ENCODE results near the gene TC2N.
A peak's percentile ranks its signal among the peaks of the same experiment; 100 is the strongest.

TC2N gene

GRCh38 chr14:91867316-91867988 is at the start of gene TC2N:
TSS of gene TC2N (minus strand) at chr14:91867536. CDS start at chr14:91813769, 53,767 bp downstream.
- H3K27ac Mint-ChIP-seq (ENCODE audit: low read depth), result peak within 1 kb of the TSS; percentile 93
- peak in 1 of 2 donors; percentile 67 for DNase-seq (ENCODE audit: low spot score in 2 of 2)

GRCh38 chr14:91912035-91912434 is 44.7 kb upstream of the TC2N start:
- Mint-ChIP-seq H3K9me3 (no peaks in the 10 kb centered on the region), H3K4me3 (no peak overlapping the region), H3K27me3 (no peaks in the 10 kb centered on the region), H3K27ac (ENCODE audit: low read depth) (no peak overlapping the region), H3K4me1 (peaks cover 29% of the 10 kb centered on the region), H3K36me3 (ENCODE audit: insufficient read depth) (no peaks in the 10 kb centered on the region)
- ATAC-seq (replicated peaks; ENCODE audit: extremely low read depth, poor library complexity, severe bottlenecking) (no peak), DNase-seq (ENCODE audit: low spot score in 2 of 2) (no peak)

More at GRCh38 chr14:91867316-91867988, at the start of gene TC2N:
- Mint-ChIP-seq H3K27me3 (no peaks in the 10 kb centered on the region), H3K4me3 (peak within 1 kb of the TSS; percentile 95), H3K4me1 (peaks cover 77% of the 10 kb centered on the region), H3K36me3 (ENCODE audit: insufficient read depth) (peaks cover 37% of the 10 kb centered on the region), H3K9me3 (no peaks in the 10 kb centered on the region)
- peak; percentile 70 for ATAC-seq (replicated peaks; ENCODE audit: extremely low read depth, poor library complexity, severe bottlenecking)

GRCh38 chr14:91911474-91912032 is 44.2 kb upstream of the TC2N start:
- DNase-seq (ENCODE audit: low spot score in 2 of 2), result peak in 1 of 2 donors; percentile 26
- no peaks in the 10 kb centered on the region for H3K9me3 Mint-ChIP-seq
- H3K4me3 Mint-ChIP-seq, result no peak overlapping the region
- H3K27ac Mint-ChIP-seq (ENCODE audit: low read depth), result no peak overlapping the region
- H3K36me3 Mint-ChIP-seq (ENCODE audit: insufficient read depth), result no peaks in the 10 kb centered on the region
- no peaks in the 10 kb centered on the region for H3K27me3 Mint-ChIP-seq
- H3K4me1 Mint-ChIP-seq, result peaks cover 30% of the 10 kb centered on the region
- ATAC-seq (replicated peaks; ENCODE audit: extremely low read depth, poor library complexity, severe bottlenecking), result peak; percentile 82

- no peak overlapping the region for H3K27ac Mint-ChIP-seq (ENCODE audit: low read depth)
- no peak for DNase-seq (ENCODE audit: low spot score in 2 of 2)
- ATAC-seq (replicated peaks; ENCODE audit: extremely low read depth, poor library complexity, severe bottlenecking), result no peak
- H3K36me3 Mint-ChIP-seq (ENCODE audit: insufficient read depth), result no peaks in the 10 kb centered on the region
- no peaks in the 10 kb centered on the region for H3K9me3 Mint-ChIP-seq
- no peak overlapping the region for H3K4me3 Mint-ChIP-seq
- no peaks in the 10 kb centered on the region for H3K27me3 Mint-ChIP-seq
- H3K4me1 Mint-ChIP-seq, result peaks cover 30% of the 10 kb centered on the region
Measured at GRCh38 chr14:91910196-91910595, 42.9 kb upstream of the TC2N start.

- DNase-seq (ENCODE audit: low spot score in 2 of 2) (no peak), ATAC-seq (replicated peaks; ENCODE audit: extremely low read depth, poor library complexity, severe bottlenecking) (no peak)
- no peaks in the 10 kb centered on the region for H3K9me3 Mint-ChIP-seq
- H3K27ac Mint-ChIP-seq (ENCODE audit: low read depth), result no peak overlapping the region
- H3K4me1 Mint-ChIP-seq, result peaks cover 33% of the 10 kb centered on the region
- no peaks in the 10 kb centered on the region for H3K27me3 Mint-ChIP-seq
- H3K36me3 Mint-ChIP-seq (ENCODE audit: insufficient read depth), result no peaks in the 10 kb centered on the region
- no peak overlapping the region for H3K4me3 Mint-ChIP-seq
Measured at GRCh38 chr14:91906374-91906773, 39.0 kb upstream of the TC2N start.

- Mint-ChIP-seq H3K9me3 (no peaks in the 10 kb centered on the region), H3K4me3 (no peak overlapping the region), H3K4me1 (peaks cover 22% of the 10 kb centered on the region), H3K27ac (ENCODE audit: low read depth) (no peak overlapping the region), H3K36me3 (ENCODE audit: insufficient read depth) (no peaks in the 10 kb centered on the region), H3K27me3 (no peaks in the 10 kb centered on the region)
- no peak for ATAC-seq (replicated peaks; ENCODE audit: extremely low read depth, poor library complexity, severe bottlenecking)
- no peak for DNase-seq (ENCODE audit: low spot score in 2 of 2)
Measured at GRCh38 chr14:91904956-91905645, 37.8 kb upstream of the TC2N start.

- H3K27ac Mint-ChIP-seq (ENCODE audit: low read depth), result no peak overlapping the region
- ATAC-seq (replicated peaks; ENCODE audit: extremely low read depth, poor library complexity, severe bottlenecking), result no peak
- DNase-seq (ENCODE audit: low spot score in 2 of 2), result no peak
- H3K9me3 Mint-ChIP-seq, result no peaks in the 10 kb centered on the region
- H3K4me3 Mint-ChIP-seq, result no peak overlapping the region
- peaks cover 24% of the 10 kb centered on the region for H3K4me1 Mint-ChIP-seq
- H3K36me3 Mint-ChIP-seq (ENCODE audit: insufficient read depth), result no peaks in the 10 kb centered on the region
- H3K27me3 Mint-ChIP-seq, result no peaks in the 10 kb centered on the region
Measured at GRCh38 chr14:91904483-91904882, 37.1 kb upstream of the TC2N start.

GRCh38 chr14:91903070-91903469 is 35.7 kb upstream of the TC2N start:
- DNase-seq (ENCODE audit: low spot score in 2 of 2), result no peak
- ATAC-seq (replicated peaks; ENCODE audit: extremely low read depth, poor library complexity, severe bottlenecking), result no peak
- Mint-ChIP-seq H3K4me1 (peaks cover 24% of the 10 kb centered on the region), H3K27ac (ENCODE audit: low read depth) (no peak overlapping the region), H3K36me3 (ENCODE audit: insufficient read depth) (no peaks in the 10 kb centered on the region), H3K9me3 (no peaks in the 10 kb centered on the region), H3K4me3 (no peak overlapping the region), H3K27me3 (no peaks in the 10 kb centered on the region)

GRCh38 chr14:91902336-91902735 is 35.0 kb upstream of the TC2N start:
- Mint-ChIP-seq H3K27me3 (no peaks in the 10 kb centered on the region), H3K4me1 (peaks cover 16% of the 10 kb centered on the region), H3K27ac (ENCODE audit: low read depth) (no peak overlapping the region), H3K4me3 (no peak overlapping the region), H3K9me3 (no peaks in the 10 kb centered on the region), H3K36me3 (ENCODE audit: insufficient read depth) (no peaks in the 10 kb centered on the region)
- no peak for ATAC-seq (replicated peaks; ENCODE audit: extremely low read depth, poor library complexity, severe bottlenecking)
- no peak for DNase-seq (ENCODE audit: low spot score in 2 of 2)

GRCh38 chr14:91901449-91902226 is 34.3 kb upstream of the TC2N start:
- H3K4me1 Mint-ChIP-seq, result peaks cover 12% of the 10 kb centered on the region
- ATAC-seq (replicated peaks; ENCODE audit: extremely low read depth, poor library complexity, severe bottlenecking) (no peak), DNase-seq (ENCODE audit: low spot score in 2 of 2) (no peak)
- no peak overlapping the region for H3K4me3 Mint-ChIP-seq
- no peaks in the 10 kb centered on the region for H3K9me3 Mint-ChIP-seq
- H3K36me3 Mint-ChIP-seq (ENCODE audit: insufficient read depth), result no peaks in the 10 kb centered on the region
- H3K27ac Mint-ChIP-seq (ENCODE audit: low read depth), result no peak overlapping the region
- H3K27me3 Mint-ChIP-seq, result no peaks in the 10 kb centered on the region

GRCh38 chr14:91899806-91900205 is 32.5 kb upstream of the TC2N start:
- H3K27ac Mint-ChIP-seq (ENCODE audit: low read depth), result no peak overlapping the region
- no peaks in the 10 kb centered on the region for H3K36me3 Mint-ChIP-seq (ENCODE audit: insufficient read depth)
- peaks cover 21% of the 10 kb centered on the region for H3K4me1 Mint-ChIP-seq
- no peak overlapping the region for H3K4me3 Mint-ChIP-seq
- no peak for ATAC-seq (replicated peaks; ENCODE audit: extremely low read depth, poor library complexity, severe bottlenecking)
- no peak for DNase-seq (ENCODE audit: low spot score in 2 of 2)
- no peaks in the 10 kb centered on the region for H3K27me3 Mint-ChIP-seq
- no peaks in the 10 kb centered on the region for H3K9me3 Mint-ChIP-seq

- Mint-ChIP-seq H3K27ac (ENCODE audit: low read depth) (no peak overlapping the region), H3K27me3 (no peaks in the 10 kb centered on the region), H3K4me3 (no peak overlapping the region), H3K36me3 (ENCODE audit: insufficient read depth) (no peaks in the 10 kb centered on the region), H3K4me1 (peaks cover 21% of the 10 kb centered on the region), H3K9me3 (no peaks in the 10 kb centered on the region)
- ATAC-seq (replicated peaks; ENCODE audit: extremely low read depth, poor library complexity, severe bottlenecking) (no peak), DNase-seq (ENCODE audit: low spot score in 2 of 2) (no peak)
Measured at GRCh38 chr14:91899213-91899612, 31.9 kb upstream of the TC2N start.

Data from central memory CD8-positive, alpha-beta T cell (primary cell).